DMS53 (cell line): Measurements from ENCODE around the gene RNF224.
"Not testable (repeated sequence)": the region's sequence is repeated elsewhere in the genome, so short reads cannot be mapped to it uniquely, and the experiment has no call there.

Source experiments
- DNase-seq: peaks from one replicate; lab custom pipeline; 2025; lab: John Stamatoyannopoulos, UW

The RNF224 gene

GRCh38 chr9:137228506-137228967 lies 1.2 kb downstream of the RNF224 start:
- DNase-seq: peak; percentile 48

- no peak for DNase-seq
Measured at GRCh38 chr9:137228968-137229896, 1.9 kb downstream of the RNF224 start.

GRCh38 chr9:137229903-137230704 lies 2.8 kb downstream of the RNF224 start:
- DNase-seq: no peak

GRCh38 chr9:137230705-137231371 lies 3.5 kb downstream of the RNF224 start, which contains the start of gene SLC34A3:
Gene SLC34A3, plus strand, starts transcription at chr9:137230901. Its CDS starts 802 bp downstream, at chr9:137231703.
- no peak for DNase-seq

- DNase-seq: no peak
Measured at GRCh38 chr9:137231372-137232039, 4.2 kb downstream of the RNF224 start.

GRCh38 chr9:137232101-137232500 lies 4.8 kb downstream of the RNF224 start:
- no peak for DNase-seq

GRCh38 chr9:137232510-137232909 lies 5.2 kb downstream of the RNF224 start:
- no peak for DNase-seq

- peak; percentile 93 for DNase-seq
Measured at GRCh38 chr9:137233143-137233980, 6.1 kb downstream of the RNF224 start.

GRCh38 chr9:137234055-137234697 lies 6.9 kb downstream of the RNF224 start:
- DNase-seq: peak; percentile 78

- no peak for DNase-seq
Measured at GRCh38 chr9:137234758-137235423, 7.6 kb downstream of the RNF224 start.

GRCh38 chr9:137235424-137236237 lies 8.3 kb downstream of the RNF224 start:
- DNase-seq: no peak

GRCh38 chr9:137236238-137236935 lies 9.1 kb downstream of the RNF224 start:
- peak; percentile 94 for DNase-seq

- peak; percentile 56 for DNase-seq
Measured at GRCh38 chr9:137236936-137237421, 9.7 kb downstream of the RNF224 start.

GRCh38 chr9:137237759-137238726 lies 10.7 kb downstream of the RNF224 start:
- DNase-seq: peak; percentile 97

GRCh38 chr9:137239541-137240200 lies 12.4 kb downstream of the RNF224 start:
- DNase-seq: not testable (repeated sequence)

GRCh38 chr9:137240318-137240840 lies 13.1 kb downstream of the RNF224 start:
- DNase-seq: peak; percentile 90
